22Rv1 (cell line): Measurements from ENCODE around the gene SEC23A.
"Not testable (repeated sequence)": the region's sequence is repeated elsewhere in the genome, so short reads cannot be mapped to it uniquely, and the experiment has no call there.

ENCODE experiments used
- H3K27ac ChIP-seq: fragments of 450-650 bp; 2 replicates; pipeline ENCODE4 v1.5.1; 2017
- CTCF ChIP-seq: fragments of 450-650 bp; IDR thresholded peaks from 2 replicates; pipeline ENCODE4 v1.5.1; 2017; ENCODE audit warnings: mild to moderate bottlenecking
- ZFX ChIP-seq: fragments of 450-650 bp; IDR thresholded peaks from 2 replicates; pipeline ENCODE4 v1.6.1; 2017; ENCODE audit warnings: antibody characterized with exemption, borderline replicate concordance

Gene SEC23A

GRCh38 chr14:39102969-39103957, at the start of gene SEC23A:
SEC23A (minus strand) TSS chr14:39103235; CDS start chr14:39096118, 7,117 bp downstream.
- H3K27ac ChIP-seq = peak within 1 kb of the TSS; percentile 95

GRCh38 chr14:39145266-39145966, 42.4 kb upstream of the SEC23A start:
- no peak overlapping the region for H3K27ac ChIP-seq
- no peak for TF ChIP-seq ZFX
- TF ChIP-seq CTCF = no peak

More at GRCh38 chr14:39102969-39103957, at the start of gene SEC23A:
- no peak for TF ChIP-seq CTCF
- no peak for TF ChIP-seq ZFX

GRCh38 chr14:39143226-39143625, 40.2 kb upstream of the SEC23A start:
- not testable (repeated sequence) for H3K27ac ChIP-seq

- not testable (repeated sequence) for H3K27ac ChIP-seq
Measured at GRCh38 chr14:39141623-39142022, 38.6 kb upstream of the SEC23A start.

- H3K27ac ChIP-seq = no peak overlapping the region
- TF ChIP-seq CTCF = no peak
- no peak for TF ChIP-seq ZFX
Measured at GRCh38 chr14:39140170-39140569, 37.1 kb upstream of the SEC23A start.

- TF ChIP-seq ZFX (no peak), CTCF (no peak)
Measured at GRCh38 chr14:39138440-39138839, 35.4 kb upstream of the SEC23A start.

GRCh38 chr14:39137835-39138234, 34.8 kb upstream of the SEC23A start:
- not testable (repeated sequence) for H3K27ac ChIP-seq

More at GRCh38 chr14:39138440-39138839, 35.4 kb upstream of the SEC23A start:
- no peak overlapping the region for H3K27ac ChIP-seq

- H3K27ac ChIP-seq = no peak overlapping the region
- TF ChIP-seq CTCF = no peak
- TF ChIP-seq ZFX = no peak
Measured at GRCh38 chr14:39122330-39123138, 19.5 kb upstream of the SEC23A start.
